NCI-H82 (cell line): ENCODE measurements around the gene CHRM2.

Source experiments
- DNase-seq: peaks from one replicate; lab custom pipeline; 2025; lab: John Stamatoyannopoulos, UW

Gene CHRM2

GRCh38 chr7:137025469-137026175 is 157.2 kb downstream of the CHRM2 start:
- no peak for DNase-seq

- DNase-seq: no peak
Measured at GRCh38 chr7:137026176-137026500, 157.7 kb downstream of the CHRM2 start.

GRCh38 chr7:137032436-137032835 is 164.0 kb downstream of the CHRM2 start:
- DNase-seq: no peak

GRCh38 chr7:137036768-137037167 is 168.3 kb downstream of the CHRM2 start:
- DNase-seq: no peak

GRCh38 chr7:137038706-137039105 is 170.3 kb downstream of the CHRM2 start:
- DNase-seq: no peak

GRCh38 chr7:137040745-137041144 is 172.3 kb downstream of the CHRM2 start:
- no peak for DNase-seq

- DNase-seq: no peak
Measured at GRCh38 chr7:137045573-137045972, 177.1 kb downstream of the CHRM2 start.

- peak; percentile 54 for DNase-seq
Measured at GRCh38 chr7:137069249-137069963, 201.0 kb downstream of the CHRM2 start.
